ENCODE measurements around the gene PLCH2.

Gene PLCH2

GRCh38 chr1:2460203-2460602 lies 15.9 kb upstream of the PLCH2 start:
- no peak for DNase-seq (ENCODE audit: low read depth)

- no peak for DNase-seq (ENCODE audit: low read depth)
Measured at GRCh38 chr1:2460996-2461751, 14.9 kb upstream of the PLCH2 start.

GRCh38 chr1:2462819-2463218 lies 13.3 kb upstream of the PLCH2 start:
- no peak for DNase-seq (ENCODE audit: low read depth)

GRCh38 chr1:2463396-2463795 lies 12.7 kb upstream of the PLCH2 start:
- no peak for DNase-seq (ENCODE audit: low read depth)

GRCh38 chr1:2465371-2466269 lies 10.5 kb upstream of the PLCH2 start:
- no peak for DNase-seq (ENCODE audit: low read depth)

- DNase-seq (ENCODE audit: low read depth): no peak
Measured at GRCh38 chr1:2466270-2466665, 9.8 kb upstream of the PLCH2 start.

GRCh38 chr1:2466958-2467554 lies 9.0 kb upstream of the PLCH2 start:
- DNase-seq (ENCODE audit: low read depth): no peak

- no peak for DNase-seq (ENCODE audit: low read depth)
Measured at GRCh38 chr1:2468041-2468472, 8.0 kb upstream of the PLCH2 start.

GRCh38 chr1:2468540-2468939 lies 7.5 kb upstream of the PLCH2 start:
- DNase-seq (ENCODE audit: low read depth): no peak

- DNase-seq (ENCODE audit: low read depth): no peak
Measured at GRCh38 chr1:2469103-2469940, 6.8 kb upstream of the PLCH2 start.

GRCh38 chr1:2470290-2471158 lies 5.6 kb upstream of the PLCH2 start:
- DNase-seq (ENCODE audit: low read depth): no peak

- DNase-seq (ENCODE audit: low read depth): no peak
Measured at GRCh38 chr1:2471159-2471471, 5.0 kb upstream of the PLCH2 start.

GRCh38 chr1:2471587-2472001 lies 4.5 kb upstream of the PLCH2 start:
- no peak for DNase-seq (ENCODE audit: low read depth)

GRCh38 chr1:2472109-2472508 lies 4.0 kb upstream of the PLCH2 start:
- DNase-seq (ENCODE audit: low read depth): no peak

- DNase-seq (ENCODE audit: low read depth): no peak
Measured at GRCh38 chr1:2472561-2473177, 3.4 kb upstream of the PLCH2 start.

GRCh38 chr1:2473198-2473597 lies 2.9 kb upstream of the PLCH2 start:
- no peak for DNase-seq (ENCODE audit: low read depth)

- no peak for DNase-seq (ENCODE audit: low read depth)
Measured at GRCh38 chr1:2474104-2474844, 1.8 kb upstream of the PLCH2 start.

GRCh38 chr1:2474933-2475371 lies 1.1 kb upstream of the PLCH2 start:
- DNase-seq (ENCODE audit: low read depth): no peak

GRCh38 chr1:2475571-2475970 lies 518 bp upstream of the PLCH2 start:
- DNase-seq (ENCODE audit: low read depth): no peak

- DNase-seq (ENCODE audit: low read depth): no peak
Measured at GRCh38 chr1:2477309-2477708, 1.2 kb downstream of the PLCH2 start.

All from HS-5 (cell line).